ENCODE results near the gene VLDLR.
"Not testable (repeated sequence)": the region's sequence is repeated elsewhere in the genome, so short reads cannot be mapped to it uniquely, and the experiment has no call there.

Gene VLDLR

GRCh38 chr9:2664174-2665065 is 42.8 kb downstream of the VLDLR start:
- no peak for DNase-seq

- no peak for DNase-seq
Observed at GRCh38 chr9:2666569-2666968, 45.0 kb downstream of the VLDLR start.

- DNase-seq, result no peak
Observed at GRCh38 chr9:2673161-2673560, 51.6 kb downstream of the VLDLR start.

- DNase-seq, result no peak
Observed at GRCh38 chr9:2674141-2674824, 52.7 kb downstream of the VLDLR start.

- DNase-seq, result no peak
Observed at GRCh38 chr9:2675834-2676233, 54.2 kb downstream of the VLDLR start.

GRCh38 chr9:2676466-2676865 is 54.9 kb downstream of the VLDLR start:
- DNase-seq, result no peak

- DNase-seq, result no peak
Observed at GRCh38 chr9:2677915-2678889, 56.6 kb downstream of the VLDLR start.

- DNase-seq, result no peak
Observed at GRCh38 chr9:2679011-2679410, 57.4 kb downstream of the VLDLR start.

- no peak for DNase-seq
Observed at GRCh38 chr9:2681981-2682380, 60.4 kb downstream of the VLDLR start.

- DNase-seq, result no peak
Observed at GRCh38 chr9:2686911-2687310, 65.3 kb downstream of the VLDLR start.

- DNase-seq, result no peak
Observed at GRCh38 chr9:2688636-2689035, 67.0 kb downstream of the VLDLR start.

GRCh38 chr9:2691212-2691611 is 69.6 kb downstream of the VLDLR start:
- no peak for DNase-seq

- no peak for DNase-seq
Observed at GRCh38 chr9:2691626-2692025, 70.0 kb downstream of the VLDLR start.

GRCh38 chr9:2693056-2693455 is 71.5 kb downstream of the VLDLR start:
- DNase-seq, result no peak

GRCh38 chr9:2697492-2697891 is 75.9 kb downstream of the VLDLR start:
- no peak for DNase-seq

- no peak for DNase-seq
Observed at GRCh38 chr9:2700398-2700797, 78.8 kb downstream of the VLDLR start.

GRCh38 chr9:2700909-2701550 is 79.4 kb downstream of the VLDLR start:
- no peak for DNase-seq

- peak; percentile 45 to 55 for DNase-seq
Observed at GRCh38 chr9:2704504-2704903, 82.9 kb downstream of the VLDLR start.

GRCh38 chr9:2707256-2707655 is 85.7 kb downstream of the VLDLR start:
- DNase-seq, result not testable (repeated sequence)

All from Kasumi-1 (cell line).